Gastrocnemius medialis (tissue), 4 donors: ENCODE measurements around the gene ARRB1.

Experiments
- CTCF ChIP-seq, 5 experiments: fragments of 450-650 bp in 3 of 5; fragments of 200-600 bp in 2 of 5; sonication (generic) in 2 of 5; IDR thresholded peaks in 4 of 5; conservative IDR thresholded peaks in 1 of 5; 1 replicate in 4 of 5; 2 replicates in 1 of 5; pipeline ENCODE4 v1.5.1; 2016 to 2019; ENCODE audit warnings: antibody characterized with exemption in 5 of 5, mild to moderate bottlenecking in 3 of 5, moderate library complexity in 3 of 5
- POLR2A ChIP-seq, 2 donors: fragments of 450-650 bp; IDR thresholded peaks; one replicate each; pipeline ENCODE4 v1.6.1; 2017; ENCODE audit warnings: antibody characterized with exemption in 2 of 2, mild to moderate bottlenecking in 2 of 2, moderate library complexity in 2 of 2

GRCh38 chr11:75319035-75319877 lies 32.2 kb downstream of the ARRB1 start:
- TF ChIP-seq CTCF (IDR thresholded peaks at IDR 0.05 in 4 of 5, conservative IDR thresholded peaks at IDR 0.05 in 1 of 5) (no peak), POLR2A (IDR thresholded peaks at IDR 0.05) (no peak)
